GM12878 (cell line): ENCODE measurements around the gene FAM89B. TPM values are rescaled to one million over a fixed set of nuclear protein-coding genes. Genes with fewer than 3 reads are reported as not detected.

Experiments
- CHD2 ChIP-seq: IDR thresholded peaks from 2 replicates; pipeline ENCODE4 v1.6.1; 2011; ENCODE audit warnings: low read depth, low read length, improper control_type of control experiment, borderline replicate concordance
- E4F1 ChIP-seq: fragments of 450-650 bp; IDR thresholded peaks from 2 replicates; pipeline ENCODE4 v1.6.1; 2018; ENCODE audit warnings: borderline replicate concordance, mild to moderate bottlenecking; ENCODE audit not compliant: partially characterized antibody
- IKZF2 ChIP-seq, 2 experiments: fragments of 450-650 bp; IDR thresholded peaks; 2 replicates each; pipeline ENCODE4 v1.6.1; 2017; ENCODE audit warnings: mild to moderate bottlenecking in 2 of 2, moderate library complexity in 2 of 2
- MEF2A ChIP-seq: IDR thresholded peaks from 2 replicates; pipeline ENCODE4 v1.6.1; 2011; ENCODE audit warnings: low read depth, mild to moderate bottlenecking, low read length, moderate library complexity; ENCODE audit not compliant: insufficient read depth
- SIX5 ChIP-seq: IDR thresholded peaks from 2 replicates; pipeline ENCODE4 v1.6.1; 2011; ENCODE audit warnings: mild to moderate bottlenecking, low read depth, low read length, moderate library complexity; ENCODE audit not compliant: severe bottlenecking
- YBX1 ChIP-seq: fragments of 450-650 bp; IDR thresholded peaks from 2 replicates; pipeline ENCODE4 v1.6.1; 2016; ENCODE audit warnings: antibody characterized with exemption
- ZBTB11 ChIP-seq: fragments of 450-650 bp; formaldehyde crosslinking; IDR thresholded peaks from 2 replicates; pipeline ENCODE4 v1.5.0; 2022; ENCODE audit warnings: mild to moderate bottlenecking, missing genetic modification characterization
- ZNF274 ChIP-seq: IDR thresholded peaks from one replicate; pipeline ENCODE4 v1.8.0; 2011; ENCODE audit not compliant: insufficient read length, insufficient read depth
- polyA plus RNA-seq, 11 experiments: library from polyadenylated mRNA; depleted of rRNA in 4 of 11; unstranded in 6 of 11; stranded (reverse) in 5 of 11; fragments of >200 nt; fragmentation: Nextera tagmentation in 4 of 11; fragmentation: Illumina TruSeq in 1 of 11; extraction: Ambion mirVana in 4 of 11; extraction: Trizol in 1 of 11; gene quantifications; 1 replicate in 1 of 11; 2 replicates in 10 of 11; pipeline versions ENCODE4 v1.2.1 to v1.2.3, GENCODE V29; 2011 to 2016; ENCODE audit warnings: inconsistent platforms in 2 of 11, missing spikeins in 2 of 11, low read depth in 1 of 11
- total RNA-seq, 4 experiments: library from RNA; depleted of rRNA in 3 of 4; stranded (reverse); fragments of >200 nt in 3 of 4; fragmentation: Illumina TruSeq in 1 of 4; extraction: Trizol in 1 of 4; gene quantifications; 2 replicates each; pipeline versions ENCODE4 v1.2.1 to v1.2.3, GENCODE V29; 2013 to 2021

Gene FAM89B
- total and polyA plus RNA-seq, 10 of the 15 experiments (the other 5 are each of a cell fraction or from before 2014, with no cell fraction given), result 0.34 to 36.7 (median 9.8) TPM

- TF ChIP-seq MEF2A, result no peak
- TF ChIP-seq CHD2, result no peak
- no peak for TF ChIP-seq ZNF274
- TF ChIP-seq YBX1, result no peak
- no peak for TF ChIP-seq ZBTB11 (CRISPR knock-in tag)
- TF ChIP-seq IKZF2 (IDR thresholded peaks at IDR 0.05), result no peak
- TF ChIP-seq SIX5, result no peak
- TF ChIP-seq E4F1, result no peak
Measured at GRCh38 chr11:65616575-65617001, 44.2 kb downstream of the FAM89B start (continued).
